ENCODE results near the gene GRK5. TPM values are rescaled to one million over a fixed set of nuclear protein-coding genes. Genes with fewer than 3 reads are reported as not detected.

GRK5 gene
- total RNA-seq, 4 donors from 2014 or later, result 5.4 to 13.0 (median 10.6) TPM

GRCh38 chr10:119358567-119358966 is 151.2 kb downstream of the GRK5 start:
- H3K4me3 ChIP-seq (ENCODE audit: low read depth, poor library complexity, severe bottlenecking), result no peak overlapping the region
- no peak for DNase-seq (ENCODE audit: low spot score in 2 of 2)
- intact Hi-C loops (cut with DNase I; ENCODE audit: low total_unique reads), result no loop called here
- TF ChIP-seq CTCF (IDR thresholded peaks at IDR 0.05), result no peak
- no peak for TF ChIP-seq POLR2A (IDR thresholded peaks at IDR 0.05)
- WGBS, 2 donors, result 96 to 100% methylated on average over 2 of the region's 2 CpGs

DNA sequence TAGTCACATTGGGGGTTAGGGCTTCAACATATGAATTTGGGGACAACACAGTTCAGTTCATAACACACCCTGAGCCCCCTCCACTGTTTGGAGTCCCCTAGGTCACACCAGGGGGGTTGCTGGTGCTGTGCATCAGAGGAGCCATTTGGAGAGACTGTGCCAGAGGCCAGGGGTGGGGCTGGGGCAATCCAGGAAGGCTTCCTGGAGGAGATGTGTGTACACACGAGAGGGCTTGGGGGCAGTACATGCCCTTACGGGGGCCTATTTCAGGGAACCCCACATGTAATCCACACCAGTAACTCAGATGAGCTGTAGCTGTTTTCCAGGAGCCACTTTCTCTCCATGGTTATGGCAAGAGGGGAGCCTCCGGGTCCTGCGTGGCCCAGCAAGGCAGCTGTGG is 151.7 kb downstream of the GRK5 start:
- WGBS, 2 donors, result 86 to 95% methylated on average over 4 of the region's 4 CpGs
- intact Hi-C loops (cut with DNase I; ENCODE audit: low total_unique reads), result no loop called here
- no peak overlapping the region for H3K4me3 ChIP-seq (ENCODE audit: low read depth, poor library complexity, severe bottlenecking)
- DNase-seq (ENCODE audit: low spot score in 2 of 2), result no peak
- TF ChIP-seq POLR2A (IDR thresholded peaks at IDR 0.05), result no peak
- no peak for TF ChIP-seq CTCF (IDR thresholded peaks at IDR 0.05)

GRCh38 chr10:119360181-119360921 is 153.0 kb downstream of the GRK5 start:
- no peak overlapping the region for H3K4me3 ChIP-seq (ENCODE audit: low read depth, poor library complexity, severe bottlenecking)
- intact Hi-C loops (cut with DNase I; ENCODE audit: low total_unique reads), result no loop called here
- 79 to 86% methylated on average over 11 of the region's 11 CpGs for WGBS, 2 donors
- TF ChIP-seq POLR2A (IDR thresholded peaks at IDR 0.05) (no peak), CTCF (IDR thresholded peaks at IDR 0.05) (no peak)
- DNase-seq (ENCODE audit: low spot score in 2 of 2), result no peak

DNA sequence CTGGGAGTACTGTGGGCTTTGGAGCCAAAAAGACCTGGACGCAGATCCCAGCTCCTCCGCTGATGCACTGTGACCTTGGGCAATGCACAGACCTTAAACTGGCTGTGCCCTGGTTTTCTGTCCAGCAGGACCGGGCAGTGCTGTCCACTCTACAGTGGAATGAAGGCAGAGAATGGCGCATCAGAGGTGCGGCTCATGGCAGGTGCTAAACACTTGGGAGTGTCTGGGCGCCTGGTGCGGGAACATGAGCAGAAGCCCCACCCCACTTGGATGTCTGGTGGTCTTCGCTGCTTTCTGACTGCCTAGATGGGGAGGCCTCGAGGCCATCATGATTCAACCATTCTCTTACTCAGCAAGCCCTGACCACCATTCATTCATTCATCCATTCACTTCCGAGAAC is 153.7 kb downstream of the GRK5 start:
- intact Hi-C loops (cut with DNase I; ENCODE audit: low total_unique reads), result no loop called here
- TF ChIP-seq CTCF (IDR thresholded peaks at IDR 0.05) (no peak), POLR2A (IDR thresholded peaks at IDR 0.05) (no peak)
- no peak overlapping the region for H3K4me3 ChIP-seq (ENCODE audit: low read depth, poor library complexity, severe bottlenecking)
- no peak for DNase-seq (ENCODE audit: low spot score in 2 of 2)
- WGBS, 2 donors, result 91 to 96% methylated on average over 10 of the region's 10 CpGs

GRCh38 chr10:119362122-119362521 is 154.8 kb downstream of the GRK5 start:
- intact Hi-C loops (cut with DNase I; ENCODE audit: low total_unique reads), result no loop called here
- TF ChIP-seq CTCF (IDR thresholded peaks at IDR 0.05) (no peak), POLR2A (IDR thresholded peaks at IDR 0.05) (no peak)
- H3K4me3 ChIP-seq (ENCODE audit: low read depth, poor library complexity, severe bottlenecking), result no peak overlapping the region
- 68 to 74% methylated on average over 3 of the region's 3 CpGs for WGBS, 2 donors
- no peak for DNase-seq (ENCODE audit: low spot score in 2 of 2)

Measured in lower leg skin (tissue), 4 donors.